ELR (cell line): Measurements from ENCODE around the gene SLC22A12.
"Not testable (repeated sequence)": the region's sequence is repeated elsewhere in the genome, so short reads cannot be mapped to it uniquely, and the experiment has no call there.

Experiments used
- DNase-seq: peaks from one replicate; pipeline ENCODE4 v3.0.0-alpha.2; 2015; ENCODE audit warnings: low read depth

The SLC22A12 gene

DNA sequence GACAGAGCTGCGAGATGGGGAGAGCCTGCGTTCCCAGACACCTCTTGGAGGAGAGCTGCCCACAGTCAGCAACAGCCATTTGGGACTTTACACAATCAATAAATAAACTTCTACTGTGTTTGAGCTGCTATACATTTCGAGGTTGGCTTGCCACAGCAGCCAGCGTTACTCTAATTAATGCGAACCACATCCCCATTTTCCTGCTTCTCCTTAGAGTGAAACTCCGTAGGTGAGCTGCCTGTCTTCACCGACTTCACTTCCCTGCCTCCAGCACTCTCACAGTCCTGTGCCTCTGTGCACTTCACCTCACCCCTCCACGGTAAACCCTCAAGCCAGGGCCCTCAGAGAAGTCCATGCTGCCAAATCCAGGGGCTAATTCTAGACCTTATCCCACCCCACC lies 5.9 kb upstream of the SLC22A12 start:
- DNase-seq: no peak

DNA sequence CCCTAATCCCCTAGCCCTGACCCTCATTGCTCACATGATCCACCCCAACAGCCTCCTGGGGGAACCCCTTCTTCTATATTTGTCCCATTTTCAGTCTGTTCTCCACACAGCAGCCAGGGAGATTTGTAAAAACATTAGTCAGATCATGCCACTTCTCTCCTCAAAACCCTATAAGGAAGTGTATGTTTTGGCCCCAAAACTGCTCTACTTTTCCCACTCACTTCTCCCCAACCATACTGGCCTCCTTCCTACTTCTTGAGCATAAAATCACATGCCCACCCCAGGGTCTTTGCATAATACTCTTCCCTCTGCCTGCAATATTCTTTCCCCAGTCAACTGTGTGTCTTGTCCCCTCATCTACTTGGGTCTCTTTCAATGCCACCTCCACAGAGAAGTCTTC lies 4.7 kb upstream of the SLC22A12 start:
- no peak for DNase-seq

DNA sequence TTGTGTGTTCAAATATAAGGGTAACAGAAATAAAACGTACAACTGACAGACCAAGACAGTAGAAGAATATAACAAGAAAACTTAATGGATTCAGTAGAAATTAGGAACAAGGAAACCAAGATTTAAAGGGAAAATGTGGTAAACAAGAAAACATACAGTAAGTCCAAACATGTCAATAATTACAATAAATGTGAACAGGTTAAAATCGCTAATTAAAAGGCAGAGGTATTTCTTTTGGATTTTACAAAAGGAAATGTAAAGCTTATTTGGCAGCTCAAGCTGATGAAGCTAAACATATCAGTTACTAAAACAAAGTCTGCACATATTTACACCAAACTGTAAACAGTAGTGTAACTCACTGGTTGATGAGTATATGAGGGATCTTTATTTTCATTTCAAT lies 2.3 kb upstream of the SLC22A12 start:
- no peak for DNase-seq

DNA sequence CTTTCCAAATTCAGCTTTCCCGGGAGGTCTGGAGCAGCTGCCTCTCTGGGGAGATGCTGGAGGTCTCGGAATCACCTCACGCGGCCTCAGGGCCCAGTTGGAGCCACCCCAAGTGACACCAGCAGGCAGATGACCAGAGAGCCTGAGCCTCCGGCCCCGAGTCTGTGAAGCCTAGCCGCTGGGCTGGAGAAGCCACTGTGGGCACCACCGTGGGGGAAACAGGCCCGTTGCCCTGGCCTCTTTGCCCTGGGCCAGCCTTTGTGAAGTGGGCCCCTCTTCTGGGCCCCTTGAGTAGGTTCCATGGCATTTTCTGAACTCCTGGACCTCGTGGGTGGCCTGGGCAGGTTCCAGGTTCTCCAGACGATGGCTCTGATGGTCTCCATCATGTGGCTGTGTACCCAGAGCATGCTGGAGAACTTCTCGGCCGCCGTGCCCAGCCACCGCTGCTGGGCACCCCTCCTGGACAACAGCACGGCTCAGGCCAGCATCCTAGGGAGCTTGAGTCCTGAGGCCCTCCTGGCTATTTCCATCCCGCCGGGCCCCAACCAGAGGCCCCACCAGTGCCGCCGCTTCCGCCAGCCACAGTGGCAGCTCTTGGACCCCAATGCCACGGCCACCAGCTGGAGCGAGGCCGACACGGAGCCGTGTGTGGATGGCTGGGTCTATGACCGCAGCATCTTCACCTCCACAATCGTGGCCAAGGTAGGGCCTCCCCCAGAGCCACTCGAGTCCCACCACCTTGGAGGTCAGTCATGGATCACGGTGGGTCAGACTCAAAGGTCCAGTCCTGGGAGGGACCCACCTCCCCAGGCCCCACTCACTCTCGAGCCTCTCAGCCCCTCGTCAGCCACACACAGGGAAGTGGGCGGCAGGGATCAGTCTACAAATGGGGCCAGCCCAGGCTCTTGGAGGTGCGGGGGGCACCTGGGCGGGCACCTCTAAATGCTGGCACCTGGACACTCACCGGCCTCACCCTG lies 525 bp downstream of the SLC22A12 start:
- DNase-seq: no peak

DNA sequence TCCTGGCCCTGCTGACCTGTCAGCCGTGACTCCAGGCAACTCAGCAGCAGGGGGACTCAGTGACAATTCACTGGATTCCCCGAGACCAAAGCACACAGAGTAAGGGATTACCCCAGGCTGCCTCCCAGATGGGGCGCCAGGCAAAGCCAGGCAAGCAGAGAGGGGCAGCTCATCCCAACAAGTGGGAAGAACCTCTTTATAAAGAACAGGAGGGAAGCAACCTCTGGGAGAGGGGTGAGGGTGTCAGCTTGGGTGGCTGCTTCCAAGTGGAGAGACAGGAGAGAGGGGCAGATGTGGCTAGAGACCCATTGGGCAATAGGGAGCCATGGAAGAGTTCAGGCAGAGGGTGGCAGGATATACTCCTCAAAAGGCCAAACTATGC lies 1.2 kb downstream of the SLC22A12 start:
- DNase-seq: no peak

DNA sequence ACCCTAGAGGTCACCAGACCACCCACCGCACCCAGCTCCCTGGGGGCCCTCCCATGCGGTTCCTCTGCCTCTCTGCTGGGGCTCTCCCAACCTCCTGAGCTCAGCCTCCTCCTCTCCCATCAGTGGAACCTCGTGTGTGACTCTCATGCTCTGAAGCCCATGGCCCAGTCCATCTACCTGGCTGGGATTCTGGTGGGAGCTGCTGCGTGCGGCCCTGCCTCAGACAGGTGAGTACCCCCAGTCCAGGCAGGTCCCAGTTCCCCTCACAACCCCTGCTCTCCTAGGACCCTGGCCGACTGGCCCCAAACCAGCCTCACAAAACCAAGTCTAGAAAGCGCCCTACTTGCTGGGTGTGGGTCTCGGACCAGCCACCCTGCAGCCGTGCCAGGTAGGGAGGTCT lies 1.6 kb downstream of the SLC22A12 start:
- no peak for DNase-seq

DNA sequence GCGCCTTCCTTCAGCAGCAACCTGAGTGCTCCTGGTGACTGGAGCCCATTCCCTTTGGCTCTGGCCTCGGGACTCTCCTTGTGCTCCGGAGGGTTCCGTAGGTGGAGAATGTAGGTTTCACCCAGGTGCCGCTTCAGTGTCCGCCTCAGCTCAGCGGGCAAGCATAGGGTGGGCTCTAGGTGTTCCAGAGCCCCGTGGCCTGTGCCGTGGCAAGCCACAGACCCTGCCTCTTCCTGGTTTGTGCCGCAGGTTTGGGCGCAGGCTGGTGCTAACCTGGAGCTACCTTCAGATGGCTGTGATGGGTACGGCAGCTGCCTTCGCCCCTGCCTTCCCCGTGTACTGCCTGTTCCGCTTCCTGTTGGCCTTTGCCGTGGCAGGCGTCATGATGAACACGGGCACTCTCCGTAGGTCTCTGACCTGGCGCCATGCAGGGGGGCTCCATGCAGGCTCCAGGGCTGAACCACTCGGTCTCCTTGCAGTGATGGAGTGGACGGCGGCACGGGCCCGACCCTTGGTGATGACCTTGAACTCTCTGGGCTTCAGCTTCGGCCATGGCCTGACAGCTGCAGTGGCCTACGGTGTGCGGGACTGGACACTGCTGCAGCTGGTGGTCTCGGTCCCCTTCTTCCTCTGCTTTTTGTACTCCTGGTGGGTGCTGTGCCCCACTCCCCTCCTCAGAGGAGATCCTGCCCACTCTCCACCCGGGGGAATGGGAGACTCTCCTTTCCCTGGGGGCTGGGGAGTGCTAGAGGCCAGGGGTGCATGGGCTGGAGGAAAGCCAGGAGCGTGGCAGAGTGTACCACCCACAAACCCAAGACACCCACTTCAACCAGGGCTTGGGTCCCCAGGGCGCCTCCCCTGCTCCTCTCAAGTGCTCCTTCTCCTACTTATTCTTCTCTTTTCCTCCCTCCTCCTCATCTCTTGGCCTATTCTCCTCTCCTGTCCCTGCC lies 2.4 kb downstream of the SLC22A12 start:
- no peak for DNase-seq

DNA sequence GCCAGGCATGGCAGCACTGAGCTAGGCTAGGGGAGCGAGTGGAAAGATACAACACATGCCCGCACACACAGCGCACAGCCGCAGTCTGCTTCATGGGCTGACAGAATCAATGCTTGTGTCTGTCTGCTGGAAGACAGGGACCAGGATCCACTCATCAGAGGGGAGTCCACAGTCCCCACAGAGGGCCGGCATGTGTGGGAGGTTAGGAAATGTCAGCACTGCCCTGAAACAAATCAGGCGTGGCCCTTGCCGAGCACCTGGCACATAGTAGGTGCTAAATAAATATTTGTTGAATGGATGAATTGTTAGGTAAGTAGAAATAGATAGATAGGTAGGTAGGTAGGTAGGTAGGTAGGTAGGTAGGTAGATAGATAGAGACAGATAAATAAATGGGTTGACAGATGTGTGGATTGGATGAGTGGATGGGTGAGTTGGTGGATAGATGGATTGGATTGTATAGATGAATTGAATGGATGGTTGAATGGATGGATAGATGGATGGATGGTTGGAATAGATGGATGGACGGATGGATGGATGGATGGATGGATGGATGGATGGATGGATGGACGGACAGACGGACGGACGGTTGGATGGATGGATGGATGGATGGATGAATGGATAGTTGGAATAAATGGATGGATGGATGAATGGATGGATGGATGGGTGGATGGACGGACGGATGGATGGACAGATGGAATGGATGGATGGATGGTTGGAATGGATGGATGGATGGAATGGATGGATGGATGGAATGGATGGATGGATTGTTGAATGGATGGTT lies 3.3 kb downstream of the SLC22A12 start:
- no peak for DNase-seq

DNA sequence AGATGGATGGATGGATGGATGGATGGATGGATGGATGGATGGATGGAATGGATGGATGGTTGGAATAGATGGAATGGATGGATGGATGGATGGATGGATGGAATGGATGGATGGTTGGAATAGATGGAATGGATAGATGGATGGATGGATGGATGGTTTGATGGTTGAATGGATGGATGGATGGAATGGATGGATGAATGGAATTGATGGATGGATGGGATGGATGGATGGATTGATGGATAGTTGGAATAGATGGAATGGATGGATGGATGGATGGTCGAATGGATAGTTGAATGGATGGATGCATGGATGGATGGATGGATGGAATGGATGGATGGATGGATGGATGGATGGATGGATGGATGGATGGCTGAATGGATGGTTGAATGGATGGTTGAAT lies 4.9 kb downstream of the SLC22A12 start:
- not testable (repeated sequence) for DNase-seq

DNA sequence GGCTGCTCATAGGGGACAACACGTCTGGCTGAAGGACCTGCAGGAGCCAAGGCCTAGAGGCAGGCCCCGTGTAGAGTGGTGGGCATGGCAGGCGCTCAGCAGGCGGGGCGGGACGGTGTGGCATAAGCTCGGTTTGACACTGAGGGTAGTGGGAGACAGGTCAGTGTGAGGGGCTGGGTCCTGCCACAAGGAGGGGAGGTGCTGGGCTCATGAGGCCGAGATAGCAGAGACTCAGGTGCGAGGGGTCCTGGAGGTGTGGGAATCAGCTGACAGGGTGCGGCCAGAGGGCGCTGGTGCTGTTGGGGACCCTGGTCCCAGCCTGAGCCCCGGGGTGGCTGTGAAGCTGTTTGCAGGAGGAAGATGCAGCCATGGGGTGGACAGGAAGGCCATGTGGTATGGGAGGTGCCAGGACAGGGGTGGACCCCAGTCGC lies 6.7 kb downstream of the SLC22A12 start:
- no peak for DNase-seq

DNA sequence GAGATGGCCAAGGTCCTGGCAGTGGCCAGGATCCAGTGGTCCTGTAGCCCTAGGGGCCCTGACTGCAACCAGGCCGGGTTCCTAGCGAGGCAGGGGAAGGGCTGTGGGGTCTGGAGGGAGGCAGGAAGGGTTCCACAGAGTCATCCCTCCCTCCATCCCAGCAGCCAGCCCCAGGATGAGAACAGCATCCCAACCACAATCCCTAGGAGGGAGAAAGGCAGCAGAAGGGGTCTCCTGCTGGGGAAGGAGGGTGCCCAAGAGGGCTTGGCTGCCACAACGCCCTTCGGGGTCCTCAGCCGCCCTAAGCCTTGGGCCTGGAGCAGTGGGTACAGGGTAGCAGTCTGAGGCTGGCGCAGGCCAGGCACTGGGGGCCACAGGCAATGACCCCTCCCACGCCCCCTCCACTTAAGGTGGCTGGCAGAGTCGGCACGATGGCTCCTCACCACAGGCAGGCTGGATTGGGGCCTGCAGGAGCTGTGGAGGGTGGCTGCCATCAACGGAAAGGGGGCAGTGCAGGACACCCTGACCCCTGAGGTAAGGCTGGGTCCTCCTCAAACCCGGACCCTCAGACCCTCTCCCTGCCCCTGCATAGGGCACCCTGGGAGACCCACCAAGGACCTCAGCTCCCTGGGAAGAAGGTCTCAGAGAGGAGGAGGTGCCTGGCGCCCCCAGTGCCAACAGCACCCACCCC lies 7.2 kb downstream of the SLC22A12 start:
- no peak for DNase-seq

DNA sequence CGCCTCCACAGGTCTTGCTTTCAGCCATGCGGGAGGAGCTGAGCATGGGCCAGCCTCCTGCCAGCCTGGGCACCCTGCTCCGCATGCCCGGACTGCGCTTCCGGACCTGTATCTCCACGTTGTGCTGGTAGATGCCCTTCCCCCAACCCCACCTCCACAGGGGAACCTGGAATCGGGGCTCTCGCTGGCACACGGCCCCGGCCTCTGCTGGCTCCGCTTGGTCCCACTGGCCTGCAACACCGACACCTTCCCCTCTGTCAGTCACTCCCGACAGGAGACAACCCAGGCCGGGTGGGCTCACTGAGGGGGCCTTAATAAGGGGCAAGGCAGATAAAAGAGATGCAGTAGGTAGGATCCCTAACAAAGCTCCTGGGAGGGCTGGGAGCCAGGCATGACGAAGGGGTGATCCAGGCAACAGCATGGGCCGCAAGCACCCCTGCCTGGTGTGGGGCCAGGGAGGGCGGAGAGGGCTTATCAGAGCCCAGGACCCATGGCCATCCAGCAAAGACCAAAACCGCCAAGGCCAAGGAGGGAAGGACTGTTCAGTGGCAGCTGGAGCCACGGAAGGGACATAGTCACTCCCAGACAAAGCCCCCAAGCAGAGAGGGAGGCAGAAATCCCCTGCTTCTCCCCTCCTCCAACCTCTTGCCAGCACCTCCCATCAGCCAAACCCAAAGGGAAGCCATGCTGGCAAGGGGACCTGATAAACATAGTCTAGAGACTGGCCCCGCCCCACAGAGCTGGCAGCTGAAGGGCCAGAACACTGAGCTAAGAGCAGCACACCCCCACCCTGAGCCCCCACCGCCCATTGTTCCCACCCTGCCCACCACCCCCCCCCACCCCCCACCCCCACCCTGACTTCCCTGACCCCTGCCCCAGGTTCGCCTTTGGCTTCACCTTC lies 8.0 kb downstream of the SLC22A12 start:
- DNase-seq: no peak

DNA sequence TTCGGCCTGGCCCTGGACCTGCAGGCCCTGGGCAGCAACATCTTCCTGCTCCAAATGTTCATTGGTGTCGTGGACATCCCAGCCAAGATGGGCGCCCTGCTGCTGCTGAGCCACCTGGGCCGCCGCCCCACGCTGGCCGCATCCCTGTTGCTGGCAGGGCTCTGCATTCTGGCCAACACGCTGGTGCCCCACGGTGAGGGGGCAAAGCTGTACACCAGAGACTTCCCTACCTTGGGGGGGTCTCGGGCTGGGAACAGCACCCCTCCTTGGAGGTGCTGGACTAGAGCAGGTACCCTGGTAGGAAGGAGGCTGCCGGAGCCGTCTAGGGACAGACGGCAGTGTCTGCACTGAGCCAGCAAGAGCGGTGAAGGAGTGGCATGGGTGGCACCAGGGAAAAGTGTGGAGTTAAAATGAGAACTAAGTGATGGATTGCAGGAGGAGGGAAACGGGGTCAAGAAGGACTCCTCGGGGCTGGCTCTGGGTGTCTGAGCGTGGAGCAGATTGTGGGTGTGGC lies 8.7 kb downstream of the SLC22A12 start:
- DNase-seq: no peak

DNA sequence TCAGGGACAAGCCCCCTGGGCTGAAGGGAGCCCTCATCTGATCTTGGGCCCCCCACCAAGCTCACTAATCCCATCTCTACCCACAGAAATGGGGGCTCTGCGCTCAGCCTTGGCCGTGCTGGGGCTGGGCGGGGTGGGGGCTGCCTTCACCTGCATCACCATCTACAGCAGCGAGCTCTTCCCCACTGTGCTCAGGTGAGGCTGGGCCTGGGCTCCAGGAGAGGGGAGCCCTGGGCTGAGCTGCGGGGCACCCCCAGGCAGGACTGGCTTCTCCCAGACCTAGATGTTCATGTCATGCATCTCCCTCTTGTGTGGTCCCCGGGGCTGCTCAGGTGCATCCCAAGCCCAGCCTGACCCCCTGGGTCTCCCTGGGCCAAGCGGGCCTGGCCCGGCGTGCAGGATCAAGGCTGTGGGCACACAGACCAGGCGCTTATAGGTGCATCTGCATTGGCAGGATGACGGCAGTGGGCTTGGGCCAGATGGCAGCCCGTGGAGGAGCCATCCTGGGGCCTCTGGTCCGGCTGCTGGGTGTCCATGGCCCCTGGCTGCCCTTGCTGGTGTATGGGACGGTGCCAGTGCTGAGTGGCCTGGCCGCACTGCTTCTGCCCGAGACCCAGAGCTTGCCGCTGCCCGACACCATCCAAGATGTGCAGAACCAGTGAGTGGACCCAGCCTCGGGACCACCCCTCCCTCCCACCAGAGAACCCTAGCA lies 9.4 kb downstream of the SLC22A12 start:
- no peak for DNase-seq

DNA sequence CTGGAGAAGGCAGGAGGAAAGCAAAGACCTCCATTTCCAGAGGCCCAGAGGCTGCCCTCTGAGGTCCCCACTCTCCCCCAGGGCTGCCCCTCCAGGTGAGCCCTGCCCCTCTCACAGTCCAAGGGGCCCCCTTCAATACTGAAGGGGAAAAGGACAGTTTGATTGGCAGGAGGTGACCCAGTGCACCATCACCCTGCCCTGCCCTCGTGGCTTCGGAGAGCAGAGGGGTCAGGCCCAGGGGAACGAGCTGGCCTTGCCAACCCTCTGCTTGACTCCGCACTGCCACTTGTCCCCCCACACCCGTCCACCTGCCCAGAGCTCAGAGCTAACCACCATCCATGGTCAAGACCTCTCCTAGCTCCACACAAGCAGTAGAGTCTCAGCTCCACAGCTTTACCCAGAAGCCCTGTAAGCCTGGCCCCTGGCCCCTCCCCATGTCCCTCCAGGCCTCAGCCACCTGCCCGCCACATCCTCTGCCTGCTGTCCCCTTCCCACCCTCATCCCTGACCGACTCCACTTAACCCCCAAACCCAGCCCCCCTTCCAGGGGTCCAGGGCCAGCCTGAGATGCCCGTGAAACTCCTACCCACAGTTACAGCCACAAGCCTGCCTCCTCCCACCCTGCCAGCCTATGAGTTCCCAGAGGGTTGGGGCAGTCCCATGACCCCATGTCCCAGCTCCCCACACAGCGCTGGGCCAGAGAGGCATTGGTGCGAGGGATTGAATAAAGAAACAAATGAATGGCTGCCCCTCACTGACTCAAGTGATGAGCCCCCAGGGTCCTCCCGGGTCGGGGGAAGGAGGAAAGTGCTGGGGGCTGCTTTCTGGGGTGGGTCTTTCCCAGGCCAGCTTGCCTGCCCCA lies 10.8 kb downstream of the SLC22A12 start:
- no peak for DNase-seq

DNA sequence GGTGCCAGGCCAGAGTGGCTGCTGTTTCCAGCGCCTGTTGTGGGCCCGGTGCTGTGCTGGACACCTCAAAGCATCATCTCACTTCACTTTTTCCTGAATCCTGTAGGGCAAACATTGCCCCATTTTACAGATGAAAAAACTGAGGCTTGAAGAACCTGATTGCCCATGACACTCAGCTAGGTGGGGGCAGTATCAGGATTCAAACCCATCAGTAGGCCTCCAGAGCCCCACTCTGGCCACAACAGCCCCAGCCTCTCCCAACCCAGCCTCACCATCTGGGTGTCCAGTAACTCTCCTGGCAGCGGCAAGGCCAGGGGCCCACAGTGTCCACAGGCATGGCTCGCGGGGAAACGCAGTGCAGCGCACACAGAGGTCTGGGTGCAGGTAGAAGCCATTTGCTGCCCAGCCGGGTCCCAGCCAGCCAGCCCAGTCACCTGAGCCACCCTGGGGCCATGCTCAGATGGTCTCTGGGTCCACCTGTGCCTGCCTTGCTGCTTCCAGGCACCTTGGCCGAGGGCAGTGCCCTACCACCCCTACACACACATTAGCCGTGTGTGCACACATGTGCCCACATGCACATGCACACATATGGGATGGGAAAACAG lies 11.5 kb downstream of the SLC22A12 start:
- DNase-seq: no peak

DNA sequence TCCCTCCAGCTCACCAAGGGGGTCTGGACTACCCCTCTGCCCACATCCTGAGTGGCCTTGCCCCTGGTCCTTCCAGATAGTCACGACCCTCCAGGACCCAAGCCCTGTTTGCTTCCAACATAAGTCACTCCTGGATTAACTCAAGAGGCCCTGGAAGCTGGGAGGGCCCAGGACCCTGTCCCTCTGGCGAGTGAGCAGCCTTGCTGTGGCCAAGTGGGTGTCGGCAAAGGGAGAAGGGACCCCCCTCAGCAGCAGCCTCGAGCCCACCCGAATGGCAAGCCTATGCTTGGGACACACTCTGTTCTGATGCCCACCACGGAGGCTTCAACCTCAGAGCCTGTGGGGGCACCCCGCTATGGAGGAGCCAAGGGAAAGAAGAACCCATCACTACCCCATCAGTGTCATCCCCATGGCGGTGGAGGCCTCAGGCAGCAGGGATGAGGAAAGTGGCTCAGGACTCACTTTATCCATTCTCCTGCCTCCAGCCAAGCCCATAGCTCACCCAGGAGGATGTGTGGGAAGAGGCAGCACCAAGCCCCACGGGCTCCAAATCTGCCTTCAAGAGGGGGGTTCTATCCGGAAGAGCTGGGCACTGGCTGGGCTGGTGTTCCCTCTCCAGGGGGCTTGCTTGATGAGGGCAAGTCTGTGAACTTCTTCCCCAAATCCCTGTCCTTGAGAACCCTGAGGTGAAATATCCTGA lies 12.5 kb downstream of the SLC22A12 start:
- no peak for DNase-seq
